K562 (cell line): Measurements from ENCODE around the gene CAPZB. TPM values are rescaled to one million over a fixed set of nuclear protein-coding genes. Genes with fewer than 3 reads are reported as not detected.

Source experiments
- EP400 ChIP-seq: fragments of 450-650 bp; IDR thresholded peaks from 2 replicates; pipeline ENCODE4 v1.6.1; 2017; ENCODE audit warnings: antibody characterized with exemption, mild to moderate bottlenecking, moderate library complexity
- FOXP1 ChIP-seq: sonication (generic); formaldehyde crosslinking; IDR thresholded peaks from 2 replicates; pipeline ENCODE4 v1.8.0; 2022; ENCODE audit warnings: mild to moderate bottlenecking, missing genetic modification reagents
- MAX ChIP-seq: sonication (generic); formaldehyde crosslinking; IDR thresholded peaks from 2 replicates; pipeline ENCODE4 v1.9.0; 2022; ENCODE audit warnings: mild to moderate bottlenecking, missing genetic modification reagents
- MITF ChIP-seq: IDR thresholded peaks from 2 replicates; pipeline ENCODE4 v1.6.1; 2014; ENCODE audit warnings: antibody characterized with exemption
- MYNN ChIP-seq, 2 experiments: sonication (generic); formaldehyde crosslinking in 1 of 2; IDR thresholded peaks; 2 replicates each; pipeline versions ENCODE4 v1.5.0 to v1.6.1; 2016 to 2020; ENCODE audit warnings: antibody characterized with exemption in 1 of 2, missing genetic modification reagents in 1 of 2
- NFYB ChIP-seq: IDR thresholded peaks from 2 replicates; pipeline ENCODE4 v1.6.1; 2011; ENCODE audit warnings: mild to moderate bottlenecking, moderate library complexity; ENCODE audit not compliant: insufficient read length; ENCODE audit errors: extremely low read depth
- SMARCA4 ChIP-seq: fragments of 450-650 bp; IDR thresholded peaks from 2 replicates; pipeline ENCODE4 v1.6.1; 2016
- XRCC5 ChIP-seq: fragments of 200-400 bp; formaldehyde crosslinking; IDR thresholded peaks from 2 replicates; pipeline ENCODE4 v1.6.1; 2017; ENCODE audit warnings: low read depth, mild to moderate bottlenecking, low read length
- ZBTB8A ChIP-seq: fragments of 450-650 bp; IDR thresholded peaks from 2 replicates; pipeline ENCODE4 v1.6.1; 2018; ENCODE audit warnings: mild to moderate bottlenecking, moderate library complexity; ENCODE audit not compliant: partially characterized antibody
- ZNF830 ChIP-seq: fragments of 250-450 bp; sonication (Bioruptor Pico); IDR thresholded peaks from 2 replicates; pipeline ENCODE4 v1.5.0; 2021; ENCODE audit warnings: mild to moderate bottlenecking
- polyA plus RNA-seq, 8 experiments: library from polyadenylated mRNA; depleted of rRNA in 4 of 8; stranded (reverse) in 5 of 8; unstranded in 3 of 8; fragments of >200 nt; fragmentation: Nextera tagmentation in 2 of 8; fragmentation: Illumina TruSeq in 1 of 8; extraction: Ambion mirVana in 2 of 8; extraction: Trizol in 1 of 8; gene quantifications; 2 replicates each; pipeline versions ENCODE4 v1.2.1 to v1.2.3, GENCODE V29; 2011 to 2014; ENCODE audit warnings: inconsistent platforms in 1 of 8, missing spikeins in 1 of 8
- total RNA-seq, 7 experiments: library from RNA; depleted of rRNA in 6 of 7; stranded (reverse); fragments of >200 nt in 6 of 7; fragmentation: Illumina TruSeq in 2 of 7; extraction: Trizol in 2 of 7; gene quantifications; 2 replicates each; pipeline versions ENCODE4 v1.2.1 to v1.2.3, GENCODE V29; 2011 to 2021; ENCODE audit warnings: low replicate concordance in 1 of 7
- TF ChIP-seq, protein P1 (sequence below): sonication (generic); formaldehyde crosslinking; IDR thresholded peaks from 2 replicates; pipeline ENCODE4 v1.8.0; 2022; ENCODE audit warnings: mild to moderate bottlenecking, low read depth, missing genetic modification reagents
- TF ChIP-seq, protein P2 (sequence below): sonication (generic); formaldehyde crosslinking; IDR thresholded peaks from 2 replicates; pipeline ENCODE4 v1.8.0; 2022; ENCODE audit warnings: missing genetic modification reagents, mild to moderate bottlenecking, moderate library complexity, borderline replicate concordance

CAPZB gene
- total and polyA plus RNA-seq, 9 of the 15 experiments (the other 6 are each of a cell fraction or from before 2014, with no cell fraction given) = 57.6 to 297 (median 125) TPM

GRCh38 chr1:19300211-19300610 lies 185.1 kb downstream of the CAPZB start (continued):
- TF ChIP-seq MITF (peak; percentile 59; the same call in 1 of the 2 replicates), ZBTB8A (no peak), EP400 (peak; percentile 60; the same call in 1 of the 2 replicates), XRCC5 (no peak), MYNN (IDR thresholded peaks at IDR 0.05) (peak; percentile 44; the same call in 1 of the 2 replicates), MYNN (CRISPR knock-in tag; IDR thresholded peaks at IDR 0.05) (no peak), SMARCA4 (no peak), FOXP1 (no peak), MAX (CRISPR knock-in tag) (peak; percentile 83), ZNF830 (CRISPR knock-in tag) (no peak), NFYB (no peak)
- TF ChIP-seq, protein P1, sequence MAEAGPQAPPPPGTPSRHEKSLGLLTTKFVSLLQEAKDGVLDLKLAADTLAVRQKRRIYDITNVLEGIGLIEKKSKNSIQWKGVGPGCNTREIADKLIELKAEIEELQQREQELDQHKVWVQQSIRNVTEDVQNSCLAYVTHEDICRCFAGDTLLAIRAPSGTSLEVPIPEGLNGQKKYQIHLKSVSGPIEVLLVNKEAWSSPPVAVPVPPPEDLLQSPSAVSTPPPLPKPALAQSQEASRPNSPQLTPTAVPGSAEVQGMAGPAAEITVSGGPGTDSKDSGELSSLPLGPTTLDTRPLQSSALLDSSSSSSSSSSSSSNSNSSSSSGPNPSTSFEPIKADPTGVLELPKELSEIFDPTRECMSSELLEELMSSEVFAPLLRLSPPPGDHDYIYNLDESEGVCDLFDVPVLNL (CRISPR knock-in tag) = no peak
- TF ChIP-seq, protein P2, sequence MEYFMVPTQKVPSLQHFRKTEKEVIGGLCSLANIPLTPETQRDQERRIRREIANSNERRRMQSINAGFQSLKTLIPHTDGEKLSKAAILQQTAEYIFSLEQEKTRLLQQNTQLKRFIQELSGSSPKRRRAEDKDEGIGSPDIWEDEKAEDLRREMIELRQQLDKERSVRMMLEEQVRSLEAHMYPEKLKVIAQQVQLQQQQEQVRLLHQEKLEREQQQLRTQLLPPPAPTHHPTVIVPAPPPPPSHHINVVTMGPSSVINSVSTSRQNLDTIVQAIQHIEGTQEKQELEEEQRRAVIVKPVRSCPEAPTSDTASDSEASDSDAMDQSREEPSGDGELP (CRISPR knock-in tag) = peak; percentile 92
